Measurements from ENCODE around the gene CHTF8. TPM values are rescaled to one million over a fixed set of nuclear protein-coding genes. Genes with fewer than 3 reads are reported as not detected.

Gene CHTF8
- total RNA-seq, 1 donor from 2014 or later: 169 TPM

GRCh38 chr16:69116256-69116875 lies 16.0 kb downstream of the CHTF8 start:
- Mint-ChIP-seq H3K27ac (ENCODE audit: unreplicated experiment) (no peak overlapping the region), H3K4me1 (ENCODE audit: unreplicated experiment) (peaks cover 12% of the 10 kb centered on the region), H3K36me3 (ENCODE audit: low read depth, unreplicated experiment) (peaks cover 21% of the 10 kb centered on the region), H3K9me3 (ENCODE audit: unreplicated experiment) (no peaks in the 10 kb centered on the region), H3K4me3 (ENCODE audit: unreplicated experiment) (no peak overlapping the region), H3K27me3 (ENCODE audit: unreplicated experiment) (peaks cover 2% of the 10 kb centered on the region)
- no peak for DNase-seq (ENCODE audit: low spot score)
- TF ChIP-seq CTCF (IDR thresholded peaks at IDR 0.05; ENCODE audit: unreplicated experiment): no peak

DNA sequence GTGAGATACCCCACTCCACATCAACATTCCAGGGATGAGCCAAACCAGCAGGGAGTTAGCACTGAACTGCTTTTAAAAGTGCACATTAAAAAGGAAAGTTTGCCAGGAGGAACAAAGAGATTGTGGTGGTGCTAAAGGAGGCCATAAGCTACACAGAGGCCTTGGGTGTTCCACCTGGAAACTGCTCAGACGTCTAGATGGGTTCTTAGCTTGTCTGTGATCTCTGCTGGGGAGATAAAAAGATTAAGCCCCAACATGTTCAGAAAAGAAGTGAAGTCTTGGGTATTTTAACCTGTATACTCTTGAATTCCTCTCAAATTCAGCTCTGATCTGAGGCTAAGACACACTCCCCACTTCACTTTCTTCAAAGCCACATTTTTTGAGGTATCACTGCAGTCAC lies 16.6 kb downstream of the CHTF8 start:
- Mint-ChIP-seq H3K27me3 (ENCODE audit: unreplicated experiment) (peaks cover 2% of the 10 kb centered on the region), H3K27ac (ENCODE audit: unreplicated experiment) (no peak overlapping the region), H3K36me3 (ENCODE audit: low read depth, unreplicated experiment) (peaks cover 17% of the 10 kb centered on the region), H3K4me1 (ENCODE audit: unreplicated experiment) (peaks cover 12% of the 10 kb centered on the region), H3K9me3 (ENCODE audit: unreplicated experiment) (no peaks in the 10 kb centered on the region), H3K4me3 (ENCODE audit: unreplicated experiment) (no peak overlapping the region)
- no peak for DNase-seq (ENCODE audit: low spot score)
- no peak for TF ChIP-seq CTCF (IDR thresholded peaks at IDR 0.05; ENCODE audit: unreplicated experiment)

GRCh38 chr16:69115361-69115760 lies 17.0 kb downstream of the CHTF8 start:
- H3K4me3 Mint-ChIP-seq (ENCODE audit: unreplicated experiment): no peak overlapping the region
- peaks cover 4% of the 10 kb centered on the region for H3K27me3 Mint-ChIP-seq (ENCODE audit: unreplicated experiment)
- no peaks in the 10 kb centered on the region for H3K9me3 Mint-ChIP-seq (ENCODE audit: unreplicated experiment)
- no peak for TF ChIP-seq CTCF (IDR thresholded peaks at IDR 0.05; ENCODE audit: unreplicated experiment)
- peaks cover 12% of the 10 kb centered on the region for H3K4me1 Mint-ChIP-seq (ENCODE audit: unreplicated experiment)
- DNase-seq (ENCODE audit: low spot score): no peak
- peaks cover 14% of the 10 kb centered on the region for H3K36me3 Mint-ChIP-seq (ENCODE audit: low read depth, unreplicated experiment)
- H3K27ac Mint-ChIP-seq (ENCODE audit: unreplicated experiment): no peak overlapping the region

GRCh38 chr16:69114976-69115355 lies 17.4 kb downstream of the CHTF8 start:
- no peaks in the 10 kb centered on the region for H3K9me3 Mint-ChIP-seq (ENCODE audit: unreplicated experiment)
- peaks cover 12% of the 10 kb centered on the region for H3K36me3 Mint-ChIP-seq (ENCODE audit: low read depth, unreplicated experiment)
- H3K4me3 Mint-ChIP-seq (ENCODE audit: unreplicated experiment): no peak overlapping the region
- H3K27me3 Mint-ChIP-seq (ENCODE audit: unreplicated experiment): peaks cover 4% of the 10 kb centered on the region
- no peak for DNase-seq (ENCODE audit: low spot score)
- H3K4me1 Mint-ChIP-seq (ENCODE audit: unreplicated experiment): peaks cover 12% of the 10 kb centered on the region
- no peak for TF ChIP-seq CTCF (IDR thresholded peaks at IDR 0.05; ENCODE audit: unreplicated experiment)
- H3K27ac Mint-ChIP-seq (ENCODE audit: unreplicated experiment): no peak overlapping the region

- H3K27ac Mint-ChIP-seq (ENCODE audit: unreplicated experiment): no peak overlapping the region
- no peak overlapping the region for H3K4me3 Mint-ChIP-seq (ENCODE audit: unreplicated experiment)
- H3K9me3 Mint-ChIP-seq (ENCODE audit: unreplicated experiment): no peaks in the 10 kb centered on the region
- peaks cover 12% of the 10 kb centered on the region for H3K4me1 Mint-ChIP-seq (ENCODE audit: unreplicated experiment)
- peaks cover 4% of the 10 kb centered on the region for H3K27me3 Mint-ChIP-seq (ENCODE audit: unreplicated experiment)
- no peak for DNase-seq (ENCODE audit: low spot score)
- TF ChIP-seq CTCF (IDR thresholded peaks at IDR 0.05; ENCODE audit: unreplicated experiment): no peak
- H3K36me3 Mint-ChIP-seq (ENCODE audit: low read depth, unreplicated experiment): peaks cover 12% of the 10 kb centered on the region
Measured at GRCh38 chr16:69114346-69114975, 17.9 kb downstream of the CHTF8 start.

Data from endothelial cell (in vitro differentiated cells).